HG03432 (cell line): ENCODE measurements around the gene NFIA.

ENCODE experiments used
- ATAC-seq: cut with Tn5 transposase; IDR thresholded peaks from one replicate; pipeline ENCODE4 v1.9.1; 2021; ENCODE audit warnings: mild to moderate bottlenecking, moderate library complexity; ENCODE audit not compliant: unreplicated experiment

Gene NFIA

DNA sequence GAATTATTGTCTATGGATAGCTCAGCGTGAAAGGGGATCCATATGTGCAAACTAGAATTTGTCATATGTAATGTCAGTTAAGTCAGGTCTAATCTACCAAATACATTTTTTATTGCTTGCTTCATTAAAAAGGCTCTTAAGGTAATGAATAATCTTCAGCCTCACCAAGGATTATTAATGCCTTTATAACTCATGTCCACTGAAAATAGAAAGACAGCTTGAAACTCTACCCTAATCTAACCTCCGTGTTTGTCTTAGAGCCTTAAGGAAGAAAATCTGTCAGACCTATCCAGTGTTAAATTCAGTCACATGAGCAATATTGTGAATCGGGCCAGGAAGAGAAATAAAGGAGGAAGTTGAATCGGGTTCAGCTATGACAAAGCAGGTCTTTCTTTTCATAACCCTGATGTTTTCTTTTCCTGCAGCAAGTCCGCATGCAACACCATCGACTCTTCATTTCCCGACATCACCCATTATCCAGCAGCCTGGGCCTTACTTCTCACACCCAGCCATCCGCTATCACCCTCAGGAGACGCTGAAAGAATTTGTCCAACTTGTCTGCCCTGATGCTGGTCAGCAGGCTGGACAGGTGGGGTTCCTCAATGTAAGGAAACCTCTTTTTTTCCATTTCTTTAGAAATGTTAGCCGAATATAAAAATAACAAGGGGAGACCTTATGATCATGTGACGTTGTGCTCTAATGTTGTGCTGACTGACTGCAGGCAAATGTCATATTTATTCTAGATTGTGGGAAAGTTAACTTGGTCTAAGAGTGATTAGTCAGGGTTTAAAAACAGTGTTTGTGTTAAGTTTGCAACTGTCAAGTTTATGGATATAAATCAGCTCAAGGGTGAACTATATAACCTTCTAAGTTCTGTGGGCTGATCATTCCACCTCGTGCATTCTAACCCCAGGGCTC is 321.6 kb downstream of the NFIA start:
- ATAC-seq = no peak

DNA sequence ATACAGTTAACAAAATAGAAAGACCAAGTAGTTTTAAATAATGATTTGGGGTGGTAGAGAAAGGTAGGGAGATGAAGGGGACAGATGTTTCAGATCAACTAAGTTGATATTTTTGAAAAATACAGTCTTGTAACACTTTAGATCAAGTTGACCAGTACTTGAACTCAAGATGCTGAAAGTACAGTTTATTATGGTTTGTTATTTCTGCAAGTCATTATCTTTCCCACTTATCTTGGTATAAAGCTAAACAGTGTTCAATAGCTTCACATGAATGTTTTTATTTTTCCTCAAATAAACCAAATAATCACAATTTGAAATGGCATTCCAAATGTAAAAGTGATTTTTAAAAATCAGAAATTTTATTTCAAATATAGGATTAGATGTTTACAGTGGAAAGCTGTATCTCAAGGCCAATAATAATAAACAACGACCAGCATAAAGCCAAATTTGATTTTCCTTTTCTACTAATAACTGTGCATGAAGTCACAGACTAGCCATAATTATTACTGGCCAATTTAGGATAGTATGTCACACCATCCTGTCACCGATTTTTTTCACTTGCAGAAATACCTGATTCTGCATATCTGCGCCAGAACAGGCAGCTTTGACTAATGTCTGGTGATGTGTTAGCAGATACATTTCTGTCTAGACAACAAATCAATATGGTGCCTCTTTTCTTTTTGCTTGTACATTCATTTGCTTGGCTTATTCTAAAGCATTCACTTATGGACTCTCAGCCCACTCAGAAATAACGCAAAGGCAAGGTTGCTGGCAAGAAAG is 322.4 kb downstream of the NFIA start:
- ATAC-seq = no peak

DNA sequence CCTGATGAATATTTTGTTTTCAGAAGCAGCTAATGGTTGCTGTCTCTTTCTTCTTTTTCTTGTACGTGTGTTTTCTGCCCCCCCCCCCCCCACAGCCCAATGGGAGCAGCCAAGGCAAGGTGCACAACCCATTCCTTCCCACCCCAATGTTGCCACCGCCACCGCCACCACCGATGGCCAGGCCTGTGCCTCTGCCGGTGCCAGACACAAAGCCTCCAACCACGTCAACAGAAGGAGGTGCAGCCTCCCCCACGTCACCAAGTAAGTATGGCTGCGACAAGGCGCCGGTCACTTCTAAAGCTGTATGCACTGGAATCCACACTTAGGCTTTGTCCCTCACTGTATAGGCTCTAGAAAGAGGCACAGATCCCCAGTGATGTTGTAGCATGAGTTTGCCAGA is 324.1 kb downstream of the NFIA start:
- no peak for ATAC-seq

DNA sequence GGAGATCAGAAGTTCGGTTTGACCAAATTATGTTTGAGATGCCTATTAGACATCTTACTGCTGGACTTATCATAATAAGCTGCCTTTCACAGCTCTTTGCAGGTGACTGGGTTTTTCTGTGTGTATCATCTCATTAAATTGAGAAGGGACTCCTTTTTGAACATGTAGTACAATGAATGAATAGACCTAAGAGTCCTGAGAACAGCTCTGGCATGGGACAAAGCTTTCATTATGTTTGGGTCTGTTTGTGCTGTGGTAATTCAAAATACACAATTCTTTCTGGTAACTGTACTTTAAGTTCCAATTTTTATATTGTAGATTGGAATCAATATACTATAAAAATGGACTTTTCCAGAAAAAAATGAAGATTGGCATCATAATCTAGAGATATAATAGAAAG is 330.2 kb downstream of the NFIA start:
- no peak for ATAC-seq

DNA sequence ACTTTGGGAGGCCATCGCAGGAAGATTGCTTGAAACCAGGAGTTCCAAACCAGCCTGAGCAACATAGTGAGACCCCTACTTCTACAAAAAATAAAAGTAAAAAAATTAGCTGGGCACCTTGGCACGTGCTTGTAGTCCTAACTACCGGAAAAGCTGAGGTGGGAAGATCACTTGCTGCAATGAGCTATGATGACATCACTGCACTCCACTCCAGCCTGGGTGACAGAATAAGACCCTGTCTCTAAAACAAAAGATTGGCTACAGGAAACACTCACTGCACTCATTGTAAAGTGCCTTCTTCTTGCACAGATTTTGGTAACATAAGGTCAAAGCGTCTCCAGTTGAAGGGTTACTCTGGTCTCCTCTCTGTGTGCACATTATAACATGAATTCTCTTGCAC is 336.8 kb downstream of the NFIA start:
- no peak for ATAC-seq

DNA sequence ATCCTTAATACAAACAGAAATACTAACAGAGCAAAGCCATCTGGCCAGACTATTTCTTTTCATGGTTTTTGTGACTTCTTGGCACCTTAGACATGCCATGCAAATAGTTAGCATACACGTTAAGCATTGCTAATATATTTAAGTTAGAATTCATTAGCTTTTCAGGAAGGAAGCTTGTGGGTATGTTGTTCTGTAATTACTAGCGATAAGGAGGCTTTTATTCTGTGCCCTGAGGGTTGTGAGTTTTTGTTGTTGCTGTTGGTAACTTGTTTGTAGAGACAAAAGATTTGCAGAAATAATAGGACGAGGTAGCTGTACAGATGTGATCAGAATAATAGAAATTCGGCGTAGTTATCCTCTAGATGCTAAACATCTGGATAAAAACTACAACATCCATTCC is 337.3 kb downstream of the NFIA start:
- no peak for ATAC-seq

DNA sequence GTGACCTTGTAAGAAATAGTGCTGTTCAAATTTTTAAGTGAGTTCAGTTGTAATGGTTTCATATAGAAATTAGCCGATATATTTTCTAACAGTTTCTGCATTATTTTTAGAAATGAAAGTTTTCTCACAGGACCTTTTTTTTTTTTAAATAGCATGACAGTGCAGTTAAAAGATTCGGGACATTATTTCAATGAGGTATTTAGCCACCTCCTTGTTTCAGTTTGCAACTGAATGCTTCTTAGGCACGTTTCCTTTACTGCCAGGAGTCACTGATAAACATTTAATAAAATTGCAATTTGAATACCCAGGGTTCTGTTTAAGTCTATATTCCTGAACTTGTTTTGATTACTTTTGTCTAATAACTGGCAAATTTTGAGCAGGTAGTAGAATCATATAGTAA is 337.9 kb downstream of the NFIA start:
- peak; percentile 47 for ATAC-seq

DNA sequence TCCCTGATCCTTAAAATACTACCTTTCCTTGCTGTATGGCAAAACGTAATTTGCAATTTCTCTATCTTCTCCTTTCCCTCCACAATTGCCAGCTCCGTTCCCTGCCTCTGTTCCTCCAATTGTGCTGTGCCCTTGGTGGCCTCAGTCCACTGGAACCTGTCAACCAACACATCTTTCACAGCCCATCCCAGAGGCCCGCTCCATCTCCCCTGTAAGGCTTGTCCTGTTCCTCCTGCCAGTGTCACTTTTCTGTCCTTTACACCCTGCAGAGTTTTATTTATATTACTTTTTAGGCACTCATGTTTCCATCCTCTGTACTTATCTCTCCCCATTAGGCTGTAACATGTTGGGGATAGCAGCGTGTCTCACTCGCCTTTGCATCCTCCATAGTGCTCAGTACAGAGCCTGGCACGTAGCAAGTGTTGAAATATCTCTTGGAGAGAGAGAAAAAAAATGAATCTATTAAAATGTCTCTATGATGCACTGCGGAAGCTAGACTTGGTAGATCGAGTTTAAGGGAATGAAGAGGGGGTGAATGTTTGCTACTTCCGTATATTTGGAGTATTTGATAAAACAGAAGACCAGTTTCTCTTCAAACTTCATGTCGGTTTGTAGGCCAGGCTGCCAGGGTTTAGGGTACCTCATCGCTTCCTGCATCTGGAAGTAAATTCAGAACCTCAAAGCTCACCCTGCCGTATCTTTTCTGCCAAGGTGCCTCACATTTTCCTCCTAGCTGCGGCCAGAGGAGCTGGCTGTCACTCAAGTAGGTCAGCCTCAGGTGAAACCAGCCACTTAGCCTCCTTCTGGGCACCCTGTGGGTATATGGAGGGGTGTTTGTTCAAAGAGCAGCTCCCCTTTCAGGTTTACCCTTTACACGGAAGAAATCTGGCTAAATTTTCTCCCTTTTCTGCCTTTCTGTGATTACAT is 338.8 kb downstream of the NFIA start:
- ATAC-seq = no peak

DNA sequence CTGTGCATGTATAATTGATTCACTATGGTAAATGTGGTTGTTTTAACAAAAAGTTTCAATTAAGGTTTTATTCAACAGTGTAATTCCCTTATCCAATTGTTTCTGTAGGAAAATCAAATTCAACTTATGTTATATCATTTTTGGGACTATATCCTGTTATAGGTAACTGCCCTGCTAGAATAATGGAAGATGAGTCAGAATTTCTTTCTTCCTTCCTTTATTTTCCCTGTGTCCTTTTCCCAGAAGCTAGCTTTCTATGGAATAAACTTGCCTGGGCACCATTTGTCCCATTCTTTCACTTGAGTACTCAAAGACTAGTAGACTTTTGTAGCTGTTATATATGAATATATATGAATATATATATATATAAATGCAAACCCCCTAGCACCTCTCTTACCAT is 341.3 kb downstream of the NFIA start:
- ATAC-seq = no peak

DNA sequence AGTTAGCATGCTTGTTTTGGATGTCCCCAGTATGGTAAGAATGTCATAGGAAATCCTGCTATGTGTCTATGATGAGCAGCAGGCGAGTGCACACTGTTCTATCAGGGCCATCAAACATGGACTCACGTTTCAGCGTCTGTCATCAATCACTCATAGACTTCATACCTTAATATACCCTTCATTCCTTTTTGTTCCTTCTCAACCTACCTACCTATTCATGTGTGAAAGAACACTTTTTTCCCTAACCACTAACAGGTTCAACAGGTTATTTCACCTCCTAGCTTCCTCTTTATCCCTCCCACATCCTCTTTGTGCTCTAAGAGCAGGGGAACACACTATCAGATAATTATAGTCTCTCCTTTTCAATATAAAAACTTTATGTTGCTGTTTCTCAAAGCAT is 342.0 kb downstream of the NFIA start:
- ATAC-seq = no peak

DNA sequence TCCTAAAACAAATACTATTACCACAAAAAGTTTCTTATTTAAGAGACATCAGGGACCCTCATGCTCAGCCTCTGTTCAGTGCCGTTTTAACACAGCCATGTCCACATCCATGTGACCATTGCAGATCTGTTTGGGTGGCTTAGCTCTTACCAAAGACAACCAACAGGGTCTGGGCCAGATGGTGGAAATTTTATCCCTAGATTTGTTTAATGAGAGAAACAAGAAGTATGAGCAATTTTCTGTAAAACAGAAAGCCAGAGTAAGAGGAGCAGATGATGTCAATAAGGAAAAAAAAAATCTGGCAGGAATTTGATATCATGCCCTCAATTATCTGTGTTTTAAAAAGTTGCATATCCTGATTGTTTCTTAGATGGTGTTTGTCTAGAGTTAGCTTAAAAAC is 342.7 kb downstream of the NFIA start:
- ATAC-seq = no peak

DNA sequence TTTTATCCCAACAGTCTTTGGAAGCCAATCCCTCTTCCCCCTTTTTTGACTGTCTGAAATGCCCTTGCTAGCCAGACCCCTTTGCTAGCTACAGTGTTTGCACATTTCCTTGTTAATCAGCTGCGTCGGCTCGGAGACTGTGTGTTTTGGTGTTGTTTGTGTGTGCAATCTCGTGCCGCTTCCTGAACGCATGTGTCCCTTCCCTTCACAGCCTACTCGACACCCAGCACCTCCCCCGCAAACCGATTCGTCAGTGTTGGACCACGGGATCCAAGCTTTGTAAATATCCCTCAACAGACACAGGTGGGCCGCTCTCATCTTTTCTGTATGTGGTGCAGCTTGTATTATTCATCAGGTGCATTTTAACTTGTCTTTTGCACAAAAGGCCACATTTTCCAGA is 343.9 kb downstream of the NFIA start:
- no peak for ATAC-seq

DNA sequence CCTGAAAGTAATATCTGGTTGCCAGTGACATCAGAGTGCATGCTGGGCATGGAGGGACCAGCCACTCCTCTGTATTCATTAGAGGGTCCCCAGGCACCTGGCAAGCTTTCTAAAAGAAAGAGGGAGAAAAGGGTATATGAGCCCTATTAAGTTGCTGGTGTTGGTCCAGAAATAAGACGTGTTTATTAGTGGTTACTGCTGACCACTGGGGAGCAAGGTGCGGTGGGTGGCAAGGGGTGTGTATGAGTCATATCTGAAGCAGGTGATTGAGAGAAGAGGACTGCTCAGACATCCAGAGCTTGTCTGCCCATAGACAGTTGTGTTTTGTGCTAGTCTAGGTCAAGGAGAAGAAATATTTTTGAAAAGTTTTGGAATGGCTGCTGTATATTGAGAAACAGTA is 344.5 kb downstream of the NFIA start:
- ATAC-seq = no peak

DNA sequence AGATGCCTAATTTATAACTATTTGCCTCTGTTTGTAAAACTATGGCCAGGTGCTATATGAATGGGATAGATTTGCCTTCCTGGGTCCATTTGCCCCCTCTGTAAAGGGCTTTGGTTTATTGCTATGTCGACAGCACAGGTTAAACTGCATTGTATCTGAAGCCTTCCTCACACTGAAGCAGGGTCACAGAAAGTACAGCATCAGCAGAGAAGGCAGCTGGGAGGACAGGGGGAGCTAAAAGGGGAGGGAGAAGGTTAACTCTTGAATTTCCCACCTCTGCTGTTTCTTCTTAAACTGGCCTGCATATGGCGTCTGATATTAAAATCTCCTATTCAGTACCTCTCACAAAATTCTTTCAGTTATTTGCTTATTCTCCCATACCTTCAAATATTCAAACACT is 345.1 kb downstream of the NFIA start:
- ATAC-seq = no peak

DNA sequence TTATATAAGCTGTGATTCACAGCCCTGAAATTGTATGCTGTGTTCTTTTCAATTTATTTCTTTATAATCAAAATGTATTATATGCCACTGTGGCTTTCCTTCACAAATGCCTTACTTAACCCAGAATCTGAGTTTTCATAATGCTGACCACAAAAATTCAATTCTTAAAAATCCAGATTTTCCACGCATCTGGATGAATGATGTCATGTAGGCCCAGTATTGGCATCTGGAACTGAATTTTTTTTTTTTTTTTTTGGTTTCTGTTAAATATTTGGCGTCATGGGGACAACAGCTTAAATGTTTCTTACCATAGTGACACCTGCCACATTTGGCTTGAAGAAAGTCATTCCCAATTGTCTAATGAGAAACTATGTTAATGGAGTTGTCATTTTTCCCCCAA is 345.8 kb downstream of the NFIA start:
- no peak for ATAC-seq

DNA sequence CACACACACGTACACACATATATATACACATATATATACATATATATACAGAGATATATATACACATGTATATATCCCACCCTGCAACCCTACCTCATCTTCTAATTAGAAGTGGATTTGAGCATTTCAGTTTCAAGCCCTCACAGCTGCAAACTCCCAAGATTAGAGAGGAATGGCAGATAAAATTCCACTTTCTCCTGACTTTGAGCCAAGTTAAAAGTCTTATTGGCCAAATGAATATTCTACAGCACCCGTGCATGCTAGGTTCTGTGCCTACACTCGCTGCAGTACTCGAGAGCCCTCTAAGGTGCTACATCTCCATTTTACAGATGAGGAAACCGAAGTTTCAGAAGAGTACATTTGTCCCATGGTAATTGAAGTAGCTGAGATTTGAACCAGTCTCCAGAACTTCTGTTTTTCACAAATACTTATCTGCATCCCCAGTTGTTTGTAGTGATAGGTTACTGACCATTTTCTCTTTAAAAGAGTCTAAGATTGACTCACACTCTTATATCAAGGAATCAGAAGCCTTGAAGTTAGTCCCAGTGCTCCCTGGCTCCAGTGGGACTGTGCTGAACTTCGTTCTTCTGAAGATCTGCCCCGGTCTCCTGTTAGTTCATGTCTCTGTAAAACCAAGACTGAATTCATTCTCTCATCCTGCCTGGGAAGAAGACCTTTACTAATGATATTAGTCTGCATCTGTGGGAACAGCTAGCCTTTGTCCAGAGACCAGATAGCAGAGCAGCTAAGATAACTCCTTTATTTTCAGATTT is 350.4 kb downstream of the NFIA start:
- ATAC-seq = no peak

DNA sequence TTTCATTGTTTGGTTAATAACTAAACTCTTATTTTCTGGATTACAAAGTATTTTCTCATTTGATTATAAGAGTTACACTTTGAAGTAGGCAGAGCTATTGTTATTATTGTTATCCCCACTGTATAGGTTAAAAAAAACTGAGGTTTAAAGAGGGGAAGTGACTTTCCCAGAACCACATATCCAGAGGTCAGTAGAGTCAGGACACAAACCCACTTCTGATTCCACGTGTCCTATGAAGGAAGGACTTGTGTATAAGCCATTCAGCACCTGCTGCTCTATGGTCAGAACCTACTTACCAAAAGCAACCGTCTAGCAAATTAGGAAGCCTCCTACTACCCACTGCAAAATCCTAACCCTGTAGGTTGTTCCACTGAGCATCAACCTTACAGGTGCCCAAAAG is 351.3 kb downstream of the NFIA start:
- no peak for ATAC-seq

DNA sequence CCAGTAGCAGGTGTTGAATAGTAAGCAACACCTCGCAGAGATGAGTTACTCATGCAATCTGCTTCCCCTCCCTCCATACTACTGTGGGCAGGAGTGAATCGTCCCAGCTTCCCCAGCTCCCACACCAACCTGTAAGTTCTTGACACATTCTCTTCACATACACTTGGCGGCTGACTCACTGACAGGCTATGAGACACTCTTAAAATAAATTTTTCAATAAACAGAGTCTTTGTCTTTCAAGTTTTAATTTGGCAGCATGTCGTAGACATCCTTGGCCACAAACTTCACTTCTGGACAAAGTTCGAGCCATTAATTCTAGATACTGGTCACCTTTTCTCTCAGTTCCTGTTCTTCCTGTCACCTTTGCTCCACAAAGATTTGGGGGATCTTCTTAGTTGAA is 351.9 kb downstream of the NFIA start:
- peak; percentile 43 for ATAC-seq

DNA sequence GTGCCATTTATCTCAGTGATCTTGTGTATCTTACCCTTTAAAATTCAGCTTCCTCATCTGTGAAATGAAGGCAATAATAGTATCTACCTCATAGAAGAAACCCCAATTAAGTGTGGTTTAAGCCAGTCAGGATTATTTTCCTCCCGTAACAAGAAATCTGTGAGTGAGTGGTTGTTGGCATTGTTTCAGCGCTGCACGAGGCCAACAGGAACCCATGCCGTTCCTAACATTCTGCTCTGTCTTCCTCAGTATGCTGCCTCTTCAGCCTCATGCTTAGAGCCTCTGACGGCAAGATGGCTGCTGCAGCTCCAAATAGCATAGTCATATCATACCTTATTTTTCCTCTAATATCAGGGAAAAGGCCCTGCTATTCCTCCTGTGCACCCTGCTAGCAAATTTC is 352.9 kb downstream of the NFIA start:
- no peak for ATAC-seq

DNA sequence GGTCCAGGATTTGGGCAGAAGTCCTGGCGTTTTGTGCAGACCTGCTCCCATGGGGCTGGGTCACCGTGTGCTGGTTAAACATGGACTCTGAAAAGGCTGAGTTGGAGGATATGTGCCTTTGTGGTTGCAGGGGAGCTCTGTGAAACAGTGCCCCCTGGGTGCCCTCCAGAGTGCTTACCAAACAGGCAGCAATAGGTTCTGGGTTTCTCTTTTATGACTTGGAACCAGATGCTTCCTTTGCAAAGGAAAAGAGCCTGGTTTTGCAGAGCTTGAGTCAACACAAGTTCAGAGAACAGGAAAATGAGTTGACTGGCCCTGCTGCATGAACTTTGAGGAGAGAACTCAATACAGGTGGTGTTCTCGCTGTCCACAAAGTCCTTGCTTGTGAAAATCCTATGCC is 353.7 kb downstream of the NFIA start:
- ATAC-seq = no peak
